IPS DF 6.9 (cell line): ENCODE data around the gene IZUMO1.
"Not testable (repeated sequence)": the region's sequence is repeated elsewhere in the genome, so short reads cannot be mapped to it uniquely, and the experiment has no call there.

Experiments
- DNase-seq: peaks from one replicate; pipeline ENCODE4 v3.0.0-alpha.2; 2013; ENCODE audit warnings: low read depth, low spot score
- H3K27ac ChIP-seq: one replicate; pipeline ENCODE4 v1.5.1; 2013; ENCODE audit warnings: low read length, control low read depth
- H3K27me3 ChIP-seq: 2 replicates; pipeline ENCODE4 v1.6.1; 2013; ENCODE audit warnings: mild to moderate bottlenecking, low read length; ENCODE audit not compliant: control insufficient read depth, insufficient read depth
- H3K36me3 ChIP-seq: 2 replicates; pipeline ENCODE4 v1.6.1; 2013; ENCODE audit warnings: low read length; ENCODE audit not compliant: control insufficient read depth, insufficient read depth
- H3K4me1 ChIP-seq: 2 replicates; pipeline ENCODE4 v1.6.1; 2013; ENCODE audit warnings: low read length; ENCODE audit not compliant: control insufficient read depth, insufficient read depth
- H3K4me3 ChIP-seq: 2 replicates; pipeline ENCODE4 v1.5.1; 2013; ENCODE audit warnings: mild to moderate bottlenecking, low read length
- H3K9me3 ChIP-seq: 2 replicates; pipeline ENCODE4 v1.6.1; 2013; ENCODE audit warnings: low read length, inconsistent platforms; ENCODE audit not compliant: control insufficient read depth, insufficient read depth
- WGBS: extraction: QIAGEN DNeasy Blood & Tissue Kit; methylation state at CpG from one replicate; pipeline ENCODE4 v1.1.7; 2013; ENCODE audit warnings: mixed read lengths, missing lambda C conversion rate; ENCODE audit not compliant: insufficient read length, insufficient coverage; 5-methylcytosine and 5-hydroxymethylcytosine counted together

Gene IZUMO1

GRCh38 chr19:48713041-48713863 lies 33.5 kb downstream of the IZUMO1 start:
- DNase-seq: no peak
- H3K27me3 ChIP-seq: no peaks in the 10 kb centered on the region
- WGBS: no CpG with 5 or more reads among the region's 25 CpGs
- no peak overlapping the region for H3K27ac ChIP-seq
- H3K4me3 ChIP-seq: peak overlapping the region; percentile 64; the same call in 1 of the 2 replicates
- H3K36me3 ChIP-seq: no peaks in the 10 kb centered on the region
- H3K9me3 ChIP-seq: no peaks in the 10 kb centered on the region
- H3K4me1 ChIP-seq: peaks cover 7% of the 10 kb centered on the region

- no CpG with 5 or more reads among the region's 4 CpGs for WGBS
Observed at GRCh38 chr19:48711106-48711662, 35.5 kb downstream of the IZUMO1 start.

GRCh38 chr19:48708471-48708870 lies 38.2 kb downstream of the IZUMO1 start:
- no peaks in the 10 kb centered on the region for H3K27me3 ChIP-seq
- WGBS: no CpG with 5 or more reads among the region's 11 CpGs
- H3K4me3 ChIP-seq: no peak overlapping the region
- no peaks in the 10 kb centered on the region for H3K9me3 ChIP-seq
- H3K27ac ChIP-seq: no peak overlapping the region
- no peak for DNase-seq
- no peaks in the 10 kb centered on the region; the same call in none of the 2 replicates for H3K4me1 ChIP-seq
- 0 out of 2 replicates have a peak, but pooled peaks cover 4% of the 10 kb centered on the region for H3K36me3 ChIP-seq

More at GRCh38 chr19:48711106-48711662, 35.5 kb downstream of the IZUMO1 start:
- H3K36me3 ChIP-seq: no peaks in the 10 kb centered on the region
- no peak overlapping the region for H3K4me3 ChIP-seq
- no peak for DNase-seq
- peaks cover 2% of the 10 kb centered on the region for H3K4me1 ChIP-seq
- H3K27me3 ChIP-seq: no peaks in the 10 kb centered on the region
- H3K9me3 ChIP-seq: no peaks in the 10 kb centered on the region
- H3K27ac ChIP-seq: no peak overlapping the region

GRCh38 chr19:48705431-48705830 lies 41.3 kb downstream of the IZUMO1 start:
- no CpG with 5 or more reads among the region's 2 CpGs for WGBS
- Histone ChIP-seq H3K27ac (no peak overlapping the region), H3K4me1 (no peaks in the 10 kb centered on the region; the same call in 1 of the 2 replicates), H3K4me3 (no peak overlapping the region), H3K9me3 (no peaks in the 10 kb centered on the region), H3K36me3 (0 out of 2 replicates have a peak, but pooled peaks cover 4% of the 10 kb centered on the region), H3K27me3 (no peaks in the 10 kb centered on the region)
- DNase-seq: no peak

- Histone ChIP-seq H3K27me3 (no peaks in the 10 kb centered on the region), H3K9me3 (no peaks in the 10 kb centered on the region), H3K36me3 (0 out of 2 replicates have a peak, but pooled peaks cover 4% of the 10 kb centered on the region), H3K4me1 (no peaks in the 10 kb centered on the region), H3K4me3 (no peak overlapping the region), H3K27ac (no peak overlapping the region)
- DNase-seq: no peak
- no CpG with 5 or more reads among the region's 23 CpGs for WGBS
Observed at GRCh38 chr19:48703316-48703715, 43.4 kb downstream of the IZUMO1 start.

GRCh38 chr19:48702701-48703100 lies 44.0 kb downstream of the IZUMO1 start:
- no peaks in the 10 kb centered on the region for H3K9me3 ChIP-seq
- H3K4me3 ChIP-seq: no peak overlapping the region
- no peak for DNase-seq
- WGBS: no CpG with 5 or more reads among the region's 13 CpGs
- 0 out of 2 replicates have a peak, but pooled peaks cover 4% of the 10 kb centered on the region for H3K36me3 ChIP-seq
- no peak overlapping the region for H3K27ac ChIP-seq
- H3K4me1 ChIP-seq: no peaks in the 10 kb centered on the region
- no peaks in the 10 kb centered on the region for H3K27me3 ChIP-seq

- Histone ChIP-seq H3K36me3 (no peaks in the 10 kb centered on the region), H3K27me3 (no peaks in the 10 kb centered on the region), H3K4me3 (no peak overlapping the region), H3K27ac (no peak overlapping the region), H3K4me1 (no peaks in the 10 kb centered on the region), H3K9me3 (no peaks in the 10 kb centered on the region)
- no peak for DNase-seq
- no CpG with 5 or more reads among the region's 4 CpGs for WGBS
Observed at GRCh38 chr19:48698046-48698445, 48.7 kb downstream of the IZUMO1 start.

GRCh38 chr19:48696353-48697010 lies 50.2 kb downstream of the IZUMO1 start:
- no peaks in the 10 kb centered on the region for H3K4me1 ChIP-seq
- no peak overlapping the region for H3K27ac ChIP-seq
- no peaks in the 10 kb centered on the region for H3K36me3 ChIP-seq
- no CpG with 5 or more reads among the region's 34 CpGs for WGBS
- no peaks in the 10 kb centered on the region for H3K9me3 ChIP-seq
- no peaks in the 10 kb centered on the region for H3K27me3 ChIP-seq
- peak overlapping the region; percentile 52; the same call in 1 of the 2 replicates for H3K4me3 ChIP-seq
- no peak for DNase-seq

- Histone ChIP-seq H3K27me3 (no peaks in the 10 kb centered on the region), H3K36me3 (no peaks in the 10 kb centered on the region), H3K9me3 (no peaks in the 10 kb centered on the region), H3K4me1 (no peaks in the 10 kb centered on the region), H3K4me3 (peak within 1 kb of the TSS; percentile 52), H3K27ac (no peak within 1 kb of the TSS)
- no peak for DNase-seq
- no CpG with 5 or more reads among the region's 16 CpGs for WGBS
Observed at GRCh38 chr19:48695743-48696352, 50.9 kb downstream of the IZUMO1 start, which contains the start of gene FUT2. Gene FUT2 (plus strand): TSS chr19:48695971. CDS start chr19:48702957, 6,986 bp downstream.

- H3K36me3 ChIP-seq, DNase-seq, H3K27ac ChIP-seq, H3K4me1 ChIP-seq, H3K27me3 ChIP-seq, H3K9me3 ChIP-seq, H3K4me3 ChIP-seq: not testable (repeated sequence)
- WGBS: no CpG with 5 or more reads among the region's 9 CpGs
Observed at GRCh38 chr19:48693629-48694028, 53.1 kb downstream of the IZUMO1 start.
